Measurements from ENCODE around the gene CNTNAP2. TPM values are rescaled to one million over a fixed set of nuclear protein-coding genes. Genes with fewer than 3 reads are reported as not detected.

CNTNAP2 gene
- total RNA-seq, 1 experiment from 2014 or later: 42.5 TPM

DNA sequence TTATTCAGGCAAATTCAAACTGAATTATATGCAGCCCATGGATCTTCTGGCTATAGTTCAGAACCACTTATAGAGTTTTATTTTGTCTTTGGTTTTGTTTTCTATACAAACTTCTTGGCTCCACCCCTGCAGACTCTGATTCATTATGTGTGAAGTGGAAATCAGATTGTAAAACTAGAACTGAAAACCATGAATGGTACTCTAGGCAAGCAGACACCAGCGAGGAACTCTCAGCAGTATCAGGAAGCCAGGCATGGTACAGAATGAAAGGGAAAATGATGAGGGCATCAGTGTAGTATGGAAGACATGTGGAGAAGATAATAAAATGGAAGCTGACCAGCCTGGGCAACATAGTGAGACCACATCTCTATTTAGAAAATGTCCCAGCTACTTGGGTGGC, 1447.1 kb downstream of the CNTNAP2 start:
- ChIA-PET POLR2A (no interaction called here), CTCF (no interaction called here)
- Histone ChIP-seq H3K27me3 (replicated peaks; ENCODE audit: control insufficient read depth, insufficient read depth, low read length) (no peaks in the 10 kb centered on the region), H3K9me3 (no peaks in the 10 kb centered on the region), H3K36me3 (ENCODE audit: control insufficient read depth, insufficient read depth, low read length) (no peaks in the 10 kb centered on the region), H3K4me1 (no peaks in the 10 kb centered on the region), H3K4me3 (ENCODE audit: low read depth, low read length) (no peak overlapping the region)
- H3K4me3 Mint-ChIP-seq (ENCODE audit: unreplicated experiment): no peak overlapping the region
- BruUV-seq (replicated peaks): no TSS peak
- H3K4me1 Mint-ChIP-seq (ENCODE audit: low read depth, unreplicated experiment): no peaks in the 10 kb centered on the region
- peaks cover 9% of the 10 kb centered on the region for H3K9me3 Mint-ChIP-seq (ENCODE audit: unreplicated experiment)
- no peak overlapping the region for H3K27ac Mint-ChIP-seq (ENCODE audit: unreplicated experiment)
- H3K27me3 Mint-ChIP-seq (ENCODE audit: insufficient read depth, unreplicated experiment): no peaks in the 10 kb centered on the region
- DNase-seq: no peak
- H3K36me3 Mint-ChIP-seq (ENCODE audit: insufficient read depth, unreplicated experiment): no peaks in the 10 kb centered on the region
- intact Hi-C loops (cut with micrococcal nuclease; ENCODE audit: unreplicated experiment): loop anchor here (10.0 kb wide), 1 partner anchor 161 kb away; no protein-coding TSS in a partner anchor
- no peak for TF ChIP-seq CTCF (IDR thresholded peaks at IDR 0.05; ENCODE audit: insufficient read depth in 1 of 2, low read depth in 1 of 2, low read length in 1 of 2, severe bottlenecking in 1 of 2, unreplicated experiment in 1 of 2)

DNA sequence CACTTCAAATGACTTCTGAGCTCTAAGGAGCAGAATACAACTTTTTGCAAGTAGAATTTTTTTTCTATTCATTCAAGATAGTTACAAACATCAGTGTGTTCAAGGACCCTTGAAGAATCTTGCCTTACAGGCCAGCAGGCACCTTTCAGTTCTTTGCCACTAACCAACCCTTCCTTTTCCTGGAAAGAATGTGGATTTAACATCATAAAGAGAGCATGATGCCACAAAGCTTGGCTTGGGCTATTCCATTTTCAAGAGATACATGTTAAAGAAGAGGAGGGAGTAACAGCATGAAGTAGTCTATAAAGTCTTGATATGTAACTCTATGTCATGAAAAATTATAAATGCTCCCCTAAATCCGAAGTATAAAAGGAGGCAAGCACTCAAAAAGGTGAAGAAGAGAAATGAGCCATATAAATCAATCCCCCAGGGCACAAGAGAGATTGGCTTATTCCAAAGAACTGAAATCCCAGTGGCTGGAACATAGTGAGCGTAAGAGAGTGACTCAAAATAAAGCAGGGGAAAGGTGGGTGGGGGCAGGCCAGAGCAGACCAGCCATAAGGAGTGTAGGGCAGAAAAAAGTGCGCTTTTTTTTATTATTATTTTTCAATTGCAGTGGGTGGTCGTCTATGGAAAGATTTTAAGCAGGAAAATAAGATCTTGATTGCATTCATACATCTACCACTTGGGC, 1448.3 kb downstream of the CNTNAP2 start:
- Histone ChIP-seq H3K4me1 (no peaks in the 10 kb centered on the region), H3K36me3 (ENCODE audit: control insufficient read depth, insufficient read depth, low read length) (no peaks in the 10 kb centered on the region), H3K9me3 (no peaks in the 10 kb centered on the region), H3K27me3 (replicated peaks; ENCODE audit: control insufficient read depth, insufficient read depth, low read length) (no peaks in the 10 kb centered on the region), H3K4me3 (ENCODE audit: low read depth, low read length) (no peak overlapping the region)
- DNase-seq: no peak
- BruUV-seq (replicated peaks): no TSS peak
- Mint-ChIP-seq H3K27me3 (ENCODE audit: insufficient read depth, unreplicated experiment) (no peaks in the 10 kb centered on the region), H3K4me1 (ENCODE audit: low read depth, unreplicated experiment) (no peaks in the 10 kb centered on the region), H3K4me3 (ENCODE audit: unreplicated experiment) (no peak overlapping the region), H3K36me3 (ENCODE audit: insufficient read depth, unreplicated experiment) (no peaks in the 10 kb centered on the region), H3K9me3 (ENCODE audit: unreplicated experiment) (no peaks in the 10 kb centered on the region), H3K27ac (ENCODE audit: unreplicated experiment) (no peak overlapping the region)
- intact Hi-C loops (cut with micrococcal nuclease; ENCODE audit: unreplicated experiment): loop anchor here (10.0 kb wide), 1 partner anchor 160 kb away; no protein-coding TSS in a partner anchor
- ChIA-PET POLR2A (no interaction called here), CTCF (no interaction called here)
- no peak for TF ChIP-seq CTCF (IDR thresholded peaks at IDR 0.05; ENCODE audit: insufficient read depth in 1 of 2, low read depth in 1 of 2, low read length in 1 of 2, severe bottlenecking in 1 of 2, unreplicated experiment in 1 of 2)

DNA sequence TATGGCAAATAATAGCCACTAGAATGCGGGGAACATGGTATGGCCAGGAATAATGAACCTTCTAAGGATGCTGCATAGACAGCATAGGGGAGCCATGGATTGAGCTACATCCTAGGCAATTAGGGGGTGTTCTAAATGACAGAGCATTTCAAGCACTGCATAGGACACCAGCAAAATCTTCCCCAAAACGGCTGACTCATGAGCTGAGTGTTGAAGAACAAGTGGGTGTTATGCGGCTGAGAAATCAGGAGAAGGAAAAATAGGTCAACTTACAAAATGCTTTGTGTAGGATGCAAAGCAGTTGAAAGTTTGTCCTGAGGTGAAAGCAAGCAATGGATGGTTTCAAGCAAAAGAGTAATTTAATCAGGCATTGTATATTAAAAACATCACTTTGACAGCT, 1450.4 kb downstream of the CNTNAP2 start:
- Mint-ChIP-seq H3K4me1 (ENCODE audit: low read depth, unreplicated experiment) (no peaks in the 10 kb centered on the region), H3K27me3 (ENCODE audit: insufficient read depth, unreplicated experiment) (no peaks in the 10 kb centered on the region), H3K9me3 (ENCODE audit: unreplicated experiment) (no peaks in the 10 kb centered on the region), H3K36me3 (ENCODE audit: insufficient read depth, unreplicated experiment) (no peaks in the 10 kb centered on the region), H3K27ac (ENCODE audit: unreplicated experiment) (no peak overlapping the region), H3K4me3 (ENCODE audit: unreplicated experiment) (no peak overlapping the region)
- intact Hi-C loops (cut with micrococcal nuclease; ENCODE audit: unreplicated experiment): loop anchor here (10.0 kb wide), 1 partner anchor 158 kb away; no protein-coding TSS in a partner anchor
- H3K36me3 ChIP-seq (ENCODE audit: control insufficient read depth, insufficient read depth, low read length): no peaks in the 10 kb centered on the region
- H3K4me3 ChIP-seq (ENCODE audit: low read depth, low read length): no peak overlapping the region
- no peaks in the 10 kb centered on the region for H3K27me3 ChIP-seq (replicated peaks; ENCODE audit: control insufficient read depth, insufficient read depth, low read length)
- no TSS peak for BruUV-seq (replicated peaks)
- no peak for TF ChIP-seq CTCF (IDR thresholded peaks at IDR 0.05; ENCODE audit: insufficient read depth in 1 of 2, low read depth in 1 of 2, low read length in 1 of 2, severe bottlenecking in 1 of 2, unreplicated experiment in 1 of 2)
- no peak for DNase-seq
- ChIA-PET CTCF (no interaction called here), POLR2A (no interaction called here)
- no peaks in the 10 kb centered on the region for H3K4me1 ChIP-seq
- no peaks in the 10 kb centered on the region for H3K9me3 ChIP-seq

All from Caco-2 (cell line).